DOHH2 (cell line): Measurements from ENCODE around the gene F12.

Experiments
- H3F3A ChIP-seq: fragments of 200-600 bp; sonication (generic), shearing (Covaris generic); 2 replicates; pipeline ENCODE4 v1.6.0; 2016; ENCODE audit warnings: antibody characterized with exemption, mild to moderate bottlenecking; ENCODE audit not compliant: control insufficient read depth, insufficient read depth
- H3K27ac ChIP-seq: fragments of 200-600 bp; sonication (generic); 2 replicates; pipeline ENCODE4 v1.5.1; 2014; ENCODE audit warnings: low read depth, mild to moderate bottlenecking, low read length, moderate library complexity
- H3K27me3 ChIP-seq: fragments of 200-600 bp; sonication (generic); 2 replicates; pipeline ENCODE4 v1.6.1; 2014; ENCODE audit warnings: mild to moderate bottlenecking, low read length, mixed read lengths; ENCODE audit not compliant: control insufficient read depth
- H3K36me3 ChIP-seq: fragments of 200-600 bp; sonication (generic); 2 replicates; pipeline ENCODE4 v1.6.1; 2014; ENCODE audit warnings: mild to moderate bottlenecking, low read length, moderate library complexity, mixed read lengths; ENCODE audit not compliant: control insufficient read depth
- H3K4me1 ChIP-seq: fragments of 200-600 bp; sonication (generic); 2 replicates; pipeline ENCODE4 v1.6.1; 2014; ENCODE audit warnings: mild to moderate bottlenecking, low read length, mixed read lengths; ENCODE audit not compliant: control insufficient read depth
- H3K4me2 ChIP-seq: fragments of 200-600 bp; sonication (generic); 2 replicates; pipeline ENCODE4 v1.6.0; 2014; ENCODE audit warnings: mild to moderate bottlenecking, low read length, moderate library complexity
- H3K4me3 ChIP-seq: fragments of 200-600 bp; sonication (generic); 2 replicates; pipeline ENCODE4 v1.5.1; 2014; ENCODE audit warnings: mild to moderate bottlenecking, low read length, mixed read lengths
- H3K79me2 ChIP-seq: fragments of 200-600 bp; sonication (generic); 2 replicates; pipeline ENCODE4 v1.6.1; 2014; ENCODE audit warnings: mild to moderate bottlenecking, low read length, mixed read lengths; ENCODE audit not compliant: control insufficient read depth
- H3K9me2 ChIP-seq: fragments of 200-600 bp; sonication (generic); replicated peaks from 2 replicates; pipeline ENCODE4 v1.6.1; 2014; ENCODE audit warnings: mild to moderate bottlenecking, low read length, mixed read lengths; ENCODE audit not compliant: control insufficient read depth
- H3K9me3 ChIP-seq: fragments of 200-600 bp; sonication (generic); 2 replicates; pipeline ENCODE4 v1.6.1; 2014; ENCODE audit warnings: antibody characterized with exemption, low read length, mixed read lengths; ENCODE audit not compliant: control insufficient read depth, insufficient read depth
- H4K20me1 ChIP-seq: fragments of 200-600 bp; sonication (generic); 2 replicates; pipeline ENCODE4 v1.6.0; 2014; ENCODE audit warnings: low read depth, mild to moderate bottlenecking, antibody characterized with exemption, low read length, moderate library complexity; ENCODE audit not compliant: control insufficient read depth, insufficient read depth
- EZH2phosphoT487 ChIP-seq: fragments of 200-600 bp; sonication (generic); IDR thresholded peaks from 2 replicates; pipeline ENCODE4 v1.6.1; 2017; ENCODE audit warnings: borderline replicate concordance, mild to moderate bottlenecking, antibody characterized with exemption, low read length, moderate library complexity, mixed read lengths
- TF ChIP-seq, protein P1 (sequence below): fragments of 200-600 bp; sonication (generic); IDR thresholded peaks from one replicate; pipeline ENCODE4 v1.5.1; 2014; ENCODE audit warnings: antibody characterized with exemption, mild to moderate bottlenecking, low read depth, low read length; ENCODE audit not compliant: poor library complexity, severe bottlenecking

Gene F12

GRCh38 chr5:177430972-177431316 is 21.6 kb upstream of the F12 start:
- Histone ChIP-seq H3K36me3 (peaks cover 75% of the 10 kb centered on the region), H3K4me2 (peak overlapping the region; percentile 90), H3F3A (peaks cover 23% of the 10 kb centered on the region), H3K4me1 (peaks cover 55% of the 10 kb centered on the region), H3K9me3 (no peaks in the 10 kb centered on the region), H4K20me1 (peaks cover 6% of the 10 kb centered on the region; the same call in 1 of the 2 replicates), H3K9me2 (no peaks in the 10 kb centered on the region), H3K79me2 (peaks cover 53% of the 10 kb centered on the region), H3K27me3 (no peaks in the 10 kb centered on the region), H3K27ac (peak overlapping the region; percentile 94), H3K4me3 (peak overlapping the region; percentile 77)
- TF ChIP-seq, protein P1, sequence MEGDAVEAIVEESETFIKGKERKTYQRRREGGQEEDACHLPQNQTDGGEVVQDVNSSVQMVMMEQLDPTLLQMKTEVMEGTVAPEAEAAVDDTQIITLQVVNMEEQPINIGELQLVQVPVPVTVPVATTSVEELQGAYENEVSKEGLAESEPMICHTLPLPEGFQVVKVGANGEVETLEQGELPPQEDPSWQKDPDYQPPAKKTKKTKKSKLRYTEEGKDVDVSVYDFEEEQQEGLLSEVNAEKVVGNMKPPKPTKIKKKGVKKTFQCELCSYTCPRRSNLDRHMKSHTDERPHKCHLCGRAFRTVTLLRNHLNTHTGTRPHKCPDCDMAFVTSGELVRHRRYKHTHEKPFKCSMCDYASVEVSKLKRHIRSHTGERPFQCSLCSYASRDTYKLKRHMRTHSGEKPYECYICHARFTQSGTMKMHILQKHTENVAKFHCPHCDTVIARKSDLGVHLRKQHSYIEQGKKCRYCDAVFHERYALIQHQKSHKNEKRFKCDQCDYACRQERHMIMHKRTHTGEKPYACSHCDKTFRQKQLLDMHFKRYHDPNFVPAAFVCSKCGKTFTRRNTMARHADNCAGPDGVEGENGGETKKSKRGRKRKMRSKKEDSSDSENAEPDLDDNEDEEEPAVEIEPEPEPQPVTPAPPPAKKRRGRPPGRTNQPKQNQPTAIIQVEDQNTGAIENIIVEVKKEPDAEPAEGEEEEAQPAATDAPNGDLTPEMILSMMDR, result no peak
- TF ChIP-seq EZH2phosphoT487, result no peak

GRCh38 chr5:177430140-177430951 is 21.0 kb upstream of the F12 start:
- H3K4me2 ChIP-seq, result peak overlapping the region; percentile 90
- no peaks in the 10 kb centered on the region for H3K9me3 ChIP-seq
- no peaks in the 10 kb centered on the region for H3K9me2 ChIP-seq
- H3K79me2 ChIP-seq, result peaks cover 53% of the 10 kb centered on the region
- peaks cover 6% of the 10 kb centered on the region; the same call in 1 of the 2 replicates for H4K20me1 ChIP-seq
- peak overlapping the region; percentile 94 for H3K27ac ChIP-seq
- H3K4me3 ChIP-seq, result peak overlapping the region; percentile 77
- H3K4me1 ChIP-seq, result peaks cover 60% of the 10 kb centered on the region
- peaks cover 69% of the 10 kb centered on the region for H3K36me3 ChIP-seq
- H3K27me3 ChIP-seq, result no peaks in the 10 kb centered on the region
- TF ChIP-seq, protein P1, result no peak
- no peak for TF ChIP-seq EZH2phosphoT487
- peaks cover 23% of the 10 kb centered on the region for H3F3A ChIP-seq

DNA sequence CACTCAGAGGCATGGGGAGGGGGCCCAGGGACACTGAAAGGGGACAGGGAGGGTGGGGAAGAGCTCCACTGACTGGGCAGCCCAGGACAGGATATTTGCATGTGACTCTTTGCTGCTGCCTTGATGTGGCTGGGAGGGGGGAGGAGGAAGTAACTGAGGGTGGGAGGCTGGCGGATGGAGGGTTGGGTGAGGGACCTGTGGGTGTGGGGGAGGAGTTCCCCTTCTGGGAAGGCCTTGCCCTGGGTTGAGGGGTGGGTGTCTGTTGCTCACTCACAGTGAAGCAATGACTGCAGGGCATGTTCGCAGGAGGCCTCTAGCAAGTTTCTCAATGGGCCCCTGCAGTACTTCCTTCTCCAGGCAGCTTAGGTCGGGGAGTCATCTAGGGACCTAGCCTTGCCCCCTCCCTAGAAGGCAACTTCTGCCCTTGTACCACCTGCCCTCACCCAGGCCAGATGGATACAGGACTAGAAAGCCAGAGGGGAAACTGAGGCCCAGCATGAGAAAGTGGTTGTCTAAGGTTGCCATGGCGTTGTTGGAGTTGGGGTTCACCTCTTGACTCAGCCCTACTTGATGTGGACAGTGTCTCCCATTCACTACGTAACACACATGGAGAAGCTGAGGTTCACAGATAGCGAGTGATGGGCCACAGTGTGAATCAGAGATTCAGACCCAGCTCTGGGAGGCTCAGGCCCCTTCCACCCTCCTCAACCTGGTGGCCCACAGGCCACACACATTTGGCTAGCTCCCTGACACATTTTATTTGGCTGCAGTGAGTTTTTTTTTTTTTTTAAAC is 20.1 kb upstream of the F12 start:
- H3K4me3 ChIP-seq, result peak overlapping the region; percentile 77

More for the DNA sequence above, 20.1 kb upstream of the F12 start:
- H3K9me3 ChIP-seq, result no peaks in the 10 kb centered on the region
- peaks cover 63% of the 10 kb centered on the region for H3K4me1 ChIP-seq
- TF ChIP-seq, protein P1, result no peak
- TF ChIP-seq EZH2phosphoT487, result no peak
- no peaks in the 10 kb centered on the region for H3K9me2 ChIP-seq
- peaks cover 26% of the 10 kb centered on the region for H3F3A ChIP-seq
- no peaks in the 10 kb centered on the region for H3K27me3 ChIP-seq
- peaks cover 53% of the 10 kb centered on the region for H3K79me2 ChIP-seq
- H4K20me1 ChIP-seq, result peaks cover 6% of the 10 kb centered on the region; the same call in 1 of the 2 replicates
- peak overlapping the region; percentile 90 for H3K4me2 ChIP-seq
- peak overlapping the region; percentile 94 for H3K27ac ChIP-seq
- peaks cover 60% of the 10 kb centered on the region for H3K36me3 ChIP-seq
